Measurements from ENCODE around the gene BCL11A.

- TF ChIP-seq CTCF (IDR thresholded peaks at IDR 0.05 in 8 of 11, conservative IDR thresholded peaks at IDR 0.05 in 3 of 11) (no peak), POLR2A (IDR thresholded peaks at IDR 0.05) (no peak), POLR2AphosphoS5 (IDR thresholded peaks at IDR 0.05) (no peak)
These were observed 36.6 kb downstream of the BCL11A start for GRCh38 chr2:60516826-60517225.
